OCI-LY1 (cell line): ENCODE data around the gene KRTAP10-9.
"Not testable (repeated sequence)": the region's sequence is repeated elsewhere in the genome, so short reads cannot be mapped to it uniquely, and the experiment has no call there.

Experiments used
- H2AFZ ChIP-seq: fragments of 200-600 bp; sonication (generic), shearing (Covaris generic); 2 replicates; pipeline ENCODE4 v1.6.0; 2014; ENCODE audit warnings: antibody characterized with exemption, mild to moderate bottlenecking, low read length
- H3F3A ChIP-seq: fragments of 200-600 bp; sonication (generic), shearing (Covaris generic); 2 replicates; pipeline ENCODE4 v1.6.0; 2014; ENCODE audit warnings: mild to moderate bottlenecking, antibody characterized with exemption, low read length, moderate library complexity; ENCODE audit not compliant: insufficient read depth
- H3K27ac ChIP-seq: fragments of 200-600 bp; sonication (generic); 2 replicates; pipeline ENCODE4 v1.5.1; 2014; ENCODE audit warnings: low read length, mixed run types, mild to moderate bottlenecking, low read depth; ENCODE audit not compliant: poor library complexity, severe bottlenecking
- H3K27me3 ChIP-seq: fragments of 200-600 bp; sonication (generic); 2 replicates; pipeline ENCODE4 v1.6.0; 2014; ENCODE audit warnings: antibody characterized with exemption, mild to moderate bottlenecking, low read length, moderate library complexity; ENCODE audit not compliant: insufficient read depth
- H3K36me3 ChIP-seq: fragments of 200-600 bp; sonication (generic); 2 replicates; pipeline ENCODE4 v1.6.1; 2014; ENCODE audit warnings: mild to moderate bottlenecking, antibody characterized with exemption, low read length, moderate library complexity, mixed read lengths; ENCODE audit not compliant: insufficient read depth
- H3K4me1 ChIP-seq: fragments of 200-600 bp; sonication (generic); 2 replicates; pipeline ENCODE4 v1.5.1; 2014; ENCODE audit warnings: mild to moderate bottlenecking, low read length, moderate library complexity; ENCODE audit not compliant: insufficient read depth, severe bottlenecking
- H3K4me2 ChIP-seq: fragments of 200-600 bp; sonication (generic), shearing (Covaris generic); 2 replicates; pipeline ENCODE4 v1.6.1; 2014; ENCODE audit warnings: low read length
- H3K4me3 ChIP-seq: fragments of 200-600 bp; sonication (generic); 2 replicates; pipeline ENCODE4 v1.5.1; 2014; ENCODE audit warnings: low read length, low read depth, mild to moderate bottlenecking, mixed read lengths; ENCODE audit not compliant: poor library complexity, severe bottlenecking
- H3K79me2 ChIP-seq: fragments of 200-600 bp; shearing (Covaris generic); 2 replicates; pipeline ENCODE4 v1.6.1; 2016; ENCODE audit warnings: mixed run types, low read length, mixed read lengths; ENCODE audit not compliant: insufficient read depth
- H3K9ac ChIP-seq: fragments of 200-600 bp; sonication (generic), shearing (Covaris generic); 2 replicates; pipeline ENCODE4 v1.6.1; 2014; ENCODE audit warnings: mild to moderate bottlenecking, low read length, mixed read lengths
- H3K9me2 ChIP-seq: fragments of 200-600 bp; sonication (generic), shearing (Covaris generic); 2 replicates; pipeline ENCODE4 v1.6.1; 2014; ENCODE audit warnings: low read depth, mild to moderate bottlenecking, low read length, mixed read lengths
- H3K9me3 ChIP-seq: fragments of 200-600 bp; shearing (Covaris generic); 2 replicates; pipeline ENCODE4 v1.6.1; 2014; ENCODE audit warnings: low read length, mixed read lengths
- H4K20me1 ChIP-seq: fragments of 200-600 bp; sonication (generic), shearing (Covaris generic); 2 replicates; pipeline ENCODE4 v1.6.0; 2016; ENCODE audit warnings: mild to moderate bottlenecking, low read length; ENCODE audit not compliant: insufficient read depth
- EZH2 ChIP-seq: fragments of 200-600 bp; sonication (generic), shearing (Covaris generic); IDR thresholded peaks from 2 replicates; pipeline ENCODE4 v1.8.0; 2017; ENCODE audit warnings: borderline replicate concordance, mixed run types, mild to moderate bottlenecking, antibody characterized with exemption, low read length, moderate library complexity, mixed read lengths
- TF ChIP-seq, protein P1 (sequence below): fragments of 200-600 bp; sonication (generic), shearing (Covaris generic); IDR thresholded peaks from 2 replicates; pipeline ENCODE4 v1.5.1; 2017; ENCODE audit warnings: mild to moderate bottlenecking, antibody characterized with exemption, low read length, moderate library complexity, mixed read lengths

The KRTAP10-9 gene

DNA sequence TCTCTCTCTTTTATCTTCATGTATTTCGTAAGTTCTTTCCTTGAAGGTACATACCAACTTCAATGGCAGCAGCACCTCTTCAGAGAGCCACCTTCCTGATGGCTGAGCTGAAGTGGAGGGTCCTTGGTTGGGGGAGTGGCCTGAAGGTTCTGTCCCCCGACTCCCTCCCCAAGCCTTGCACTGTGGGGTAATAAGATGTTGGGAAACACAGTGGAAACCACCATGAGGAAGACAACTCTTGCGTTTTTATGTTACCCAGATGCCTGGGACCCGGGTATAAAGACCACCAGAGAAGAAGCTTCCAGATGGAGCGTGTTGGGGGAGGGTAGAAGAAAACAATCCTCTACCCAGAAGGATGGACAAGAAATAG, 31.6 kb downstream of the KRTAP10-9 start:
- Histone ChIP-seq H2AFZ (no peak overlapping the region), H3K27me3 (peaks cover 12% of the 10 kb centered on the region; the same call in 1 of the 2 replicates), H3K27ac (no peak overlapping the region), H3K9me3 (0 out of 2 replicates have a peak, but pooled peaks cover 2% of the 10 kb centered on the region), H3K9me2 (no peaks in the 10 kb centered on the region), H3K9ac (no peak overlapping the region), H4K20me1 (no peaks in the 10 kb centered on the region), H3K36me3 (no peaks in the 10 kb centered on the region), H3K4me2 (no peak overlapping the region), H3K79me2 (no peaks in the 10 kb centered on the region), H3F3A (no peaks in the 10 kb centered on the region), H3K4me1 (no peaks in the 10 kb centered on the region), H3K4me3 (no peak overlapping the region)
- TF ChIP-seq EZH2 = no peak
- TF ChIP-seq, protein P1, sequence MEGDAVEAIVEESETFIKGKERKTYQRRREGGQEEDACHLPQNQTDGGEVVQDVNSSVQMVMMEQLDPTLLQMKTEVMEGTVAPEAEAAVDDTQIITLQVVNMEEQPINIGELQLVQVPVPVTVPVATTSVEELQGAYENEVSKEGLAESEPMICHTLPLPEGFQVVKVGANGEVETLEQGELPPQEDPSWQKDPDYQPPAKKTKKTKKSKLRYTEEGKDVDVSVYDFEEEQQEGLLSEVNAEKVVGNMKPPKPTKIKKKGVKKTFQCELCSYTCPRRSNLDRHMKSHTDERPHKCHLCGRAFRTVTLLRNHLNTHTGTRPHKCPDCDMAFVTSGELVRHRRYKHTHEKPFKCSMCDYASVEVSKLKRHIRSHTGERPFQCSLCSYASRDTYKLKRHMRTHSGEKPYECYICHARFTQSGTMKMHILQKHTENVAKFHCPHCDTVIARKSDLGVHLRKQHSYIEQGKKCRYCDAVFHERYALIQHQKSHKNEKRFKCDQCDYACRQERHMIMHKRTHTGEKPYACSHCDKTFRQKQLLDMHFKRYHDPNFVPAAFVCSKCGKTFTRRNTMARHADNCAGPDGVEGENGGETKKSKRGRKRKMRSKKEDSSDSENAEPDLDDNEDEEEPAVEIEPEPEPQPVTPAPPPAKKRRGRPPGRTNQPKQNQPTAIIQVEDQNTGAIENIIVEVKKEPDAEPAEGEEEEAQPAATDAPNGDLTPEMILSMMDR = no peak

GRCh38 chr21:44658913-44659595, 32.2 kb downstream of the KRTAP10-9 start:
- no peak overlapping the region for H3K4me3 ChIP-seq
- H3K9ac ChIP-seq = no peak overlapping the region
- H4K20me1 ChIP-seq = no peaks in the 10 kb centered on the region
- peaks cover 12% of the 10 kb centered on the region; the same call in 1 of the 2 replicates for H3K27me3 ChIP-seq
- H3K79me2 ChIP-seq = no peaks in the 10 kb centered on the region
- TF ChIP-seq, protein P1 = no peak
- TF ChIP-seq EZH2 = no peak
- H2AFZ ChIP-seq = no peak overlapping the region
- H3K9me2 ChIP-seq = no peaks in the 10 kb centered on the region
- no peak overlapping the region for H3K4me2 ChIP-seq
- H3K9me3 ChIP-seq = 0 out of 2 replicates have a peak, but pooled peaks cover 2% of the 10 kb centered on the region
- no peak overlapping the region for H3K27ac ChIP-seq
- no peaks in the 10 kb centered on the region for H3K4me1 ChIP-seq
- H3F3A ChIP-seq = no peaks in the 10 kb centered on the region
- H3K36me3 ChIP-seq = no peaks in the 10 kb centered on the region

GRCh38 chr21:44661567-44661966, 34.7 kb downstream of the KRTAP10-9 start:
- H3K36me3 ChIP-seq, H3K9me3 ChIP-seq, H2AFZ ChIP-seq, H3K27ac ChIP-seq, H3K9ac ChIP-seq, H3K4me1 ChIP-seq, H3K4me3 ChIP-seq, H3F3A ChIP-seq, H4K20me1 ChIP-seq, H3K4me2 ChIP-seq, H3K9me2 ChIP-seq, H3K79me2 ChIP-seq: not testable (repeated sequence)
- H3K27me3 ChIP-seq = peaks cover 12% of the 10 kb centered on the region; the same call in 1 of the 2 replicates

DNA sequence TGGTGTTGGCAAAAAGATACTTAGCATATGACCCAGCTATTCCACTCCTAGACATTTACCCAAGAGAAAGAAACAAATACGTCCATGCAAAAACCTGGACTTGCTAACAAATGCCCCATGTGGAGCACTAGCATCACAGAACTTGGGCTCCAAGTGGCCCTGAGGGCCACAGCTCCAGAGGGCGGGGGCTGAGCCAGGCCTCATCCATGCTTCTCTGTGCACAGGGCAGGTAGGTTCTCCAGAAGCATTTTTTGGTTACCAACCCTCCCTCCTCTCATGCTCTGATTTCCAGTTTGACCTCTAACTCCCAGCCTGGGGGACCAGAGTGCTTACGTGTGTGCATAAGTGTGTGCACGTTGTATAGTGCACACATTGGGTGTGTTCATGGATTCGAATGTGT, 37.8 kb downstream of the KRTAP10-9 start:
- Histone ChIP-seq H3K4me3 (no peak overlapping the region), H3K4me1 (no peaks in the 10 kb centered on the region), H3F3A (no peaks in the 10 kb centered on the region), H3K9me2 (no peaks in the 10 kb centered on the region), H2AFZ (no peak overlapping the region), H3K27me3 (no peaks in the 10 kb centered on the region; the same call in 1 of the 2 replicates), H3K36me3 (no peaks in the 10 kb centered on the region), H4K20me1 (no peaks in the 10 kb centered on the region), H3K9me3 (no peaks in the 10 kb centered on the region), H3K9ac (no peak overlapping the region), H3K27ac (no peak overlapping the region), H3K4me2 (no peak overlapping the region), H3K79me2 (no peaks in the 10 kb centered on the region)
- no peak for TF ChIP-seq EZH2
- TF ChIP-seq, protein P1 = no peak
